ENCODE data around the gene UPF2. TPM values are rescaled to one million over a fixed set of nuclear protein-coding genes. Genes with fewer than 3 reads are reported as not detected.

Gene UPF2
- total and polyA plus RNA-seq, 4 donors, result 7.4 to 36.4 (median 13.3) TPM

GRCh38 chr10:11962176-11962575 is 80.4 kb downstream of the UPF2 start:
- Histone ChIP-seq H3K36me3 (ENCODE audit: control insufficient read depth in 4 of 4, insufficient read depth in 4 of 4, low read length in 4 of 4) (peaks cover 16 to 42% (median 36%) of the 10 kb centered on the region in 4 donors), H3K27me3 (ENCODE audit: control insufficient read depth in 3 of 3, insufficient read depth in 3 of 3, low read length in 2 of 3) (no peaks in the 10 kb centered on the region), H3K9ac (ENCODE audit: insufficient read depth in 1 of 2, low read length in 2 of 2) (no peak overlapping the region), H3K4me3 (no peak overlapping the region), H3K4me1 (ENCODE audit: control insufficient read depth in 5 of 5, insufficient read depth in 5 of 5, low read length in 5 of 5) (no peaks in the 10 kb centered on the region), H3K27ac (ENCODE audit: low read depth in 1 of 2, low read length in 1 of 2) (no peak overlapping the region), H3K9me3 (ENCODE audit: control insufficient read depth in 4 of 4, insufficient read depth in 3 of 4, low read length in 3 of 4) (peaks cover 0 to 3% (median 0%) of the 10 kb centered on the region in 4 donors)
- DNase-seq (no peak), ATAC-seq (ENCODE audit: insufficient read depth, low FRiP score) (no peak)
- WGBS, 2 donors, result 96 to 100% methylated on average over 2 of the region's 2 CpGs
- no peak for TF ChIP-seq CTCF (IDR thresholded peaks at IDR 0.05; ENCODE audit: control extremely low read depth, extremely low read depth)

- 97 to 98% methylated on average over 4 of the region's 4 CpGs for WGBS, 2 donors
- Histone ChIP-seq H3K9me3 (ENCODE audit: control insufficient read depth in 4 of 4, insufficient read depth in 3 of 4, low read length in 3 of 4) (peaks cover 0 to 3% (median 0%) of the 10 kb centered on the region in 4 donors), H3K36me3 (ENCODE audit: control insufficient read depth in 4 of 4, insufficient read depth in 4 of 4, low read length in 4 of 4) (peaks cover 19 to 44% (median 33%) of the 10 kb centered on the region in 4 donors), H3K4me3 (no peak overlapping the region), H3K27me3 (ENCODE audit: control insufficient read depth in 3 of 3, insufficient read depth in 3 of 3, low read length in 2 of 3) (no peaks in the 10 kb centered on the region), H3K4me1 (ENCODE audit: control insufficient read depth in 5 of 5, insufficient read depth in 5 of 5, low read length in 5 of 5) (no peaks in the 10 kb centered on the region), H3K27ac (ENCODE audit: low read depth in 1 of 2, low read length in 1 of 2) (no peak overlapping the region), H3K9ac (ENCODE audit: insufficient read depth in 1 of 2, low read length in 2 of 2) (no peak overlapping the region)
- TF ChIP-seq CTCF (IDR thresholded peaks at IDR 0.05; ENCODE audit: control extremely low read depth, extremely low read depth), result no peak
- ATAC-seq (ENCODE audit: insufficient read depth, low FRiP score) (no peak), DNase-seq (no peak)
Observed at GRCh38 chr10:11961771-11962170, 80.8 kb downstream of the UPF2 start.

GRCh38 chr10:11959966-11960365 is 82.6 kb downstream of the UPF2 start:
- 94 to 98% methylated on average over 4 of the region's 4 CpGs for WGBS, 2 donors
- H3K27ac ChIP-seq (ENCODE audit: low read depth in 1 of 2, low read length in 1 of 2), result no peak overlapping the region
- TF ChIP-seq CTCF (IDR thresholded peaks at IDR 0.05; ENCODE audit: control extremely low read depth, extremely low read depth), result no peak
- DNase-seq (no peak), ATAC-seq (ENCODE audit: insufficient read depth, low FRiP score) (no peak)
- no peaks in the 10 kb centered on the region for H3K4me1 ChIP-seq (ENCODE audit: control insufficient read depth in 5 of 5, insufficient read depth in 5 of 5, low read length in 5 of 5)
- no peaks in the 10 kb centered on the region for H3K9me3 ChIP-seq (ENCODE audit: control insufficient read depth in 4 of 4, insufficient read depth in 3 of 4, low read length in 3 of 4)
- H3K9ac ChIP-seq (ENCODE audit: insufficient read depth in 1 of 2, low read length in 2 of 2), result no peak overlapping the region
- H3K4me3 ChIP-seq, result no peak overlapping the region
- H3K27me3 ChIP-seq (ENCODE audit: control insufficient read depth in 3 of 3, insufficient read depth in 3 of 3, low read length in 2 of 3), result no peaks in the 10 kb centered on the region
- peaks cover 24 to 46% (median 35%) of the 10 kb centered on the region in 4 donors for H3K36me3 ChIP-seq (ENCODE audit: control insufficient read depth in 4 of 4, insufficient read depth in 4 of 4, low read length in 4 of 4)

GRCh38 chr10:11958956-11959355 is 83.7 kb downstream of the UPF2 start:
- ATAC-seq (ENCODE audit: insufficient read depth, low FRiP score), result no peak
- WGBS, 2 donors, result 78 to 87% methylated on average over 7 of the region's 7 CpGs
- no peak overlapping the region for H3K9ac ChIP-seq (ENCODE audit: insufficient read depth in 1 of 2, low read length in 2 of 2)
- no peak overlapping the region for H3K4me3 ChIP-seq
- H3K4me1 ChIP-seq (ENCODE audit: control insufficient read depth in 5 of 5, insufficient read depth in 5 of 5, low read length in 5 of 5), result no peaks in the 10 kb centered on the region
- TF ChIP-seq CTCF (IDR thresholded peaks at IDR 0.05; ENCODE audit: control extremely low read depth, extremely low read depth), result no peak
- DNase-seq, result peak in 2 of 3 donors; percentile 19 to 71
- no peak overlapping the region for H3K27ac ChIP-seq (ENCODE audit: low read depth in 1 of 2, low read length in 1 of 2)
- peaks cover 24 to 45% (median 29%) of the 10 kb centered on the region in 4 donors for H3K36me3 ChIP-seq (ENCODE audit: control insufficient read depth in 4 of 4, insufficient read depth in 4 of 4, low read length in 4 of 4)
- no peaks in the 10 kb centered on the region for H3K27me3 ChIP-seq (ENCODE audit: control insufficient read depth in 3 of 3, insufficient read depth in 3 of 3, low read length in 2 of 3)
- H3K9me3 ChIP-seq (ENCODE audit: control insufficient read depth in 4 of 4, insufficient read depth in 3 of 4, low read length in 3 of 4), result no peaks in the 10 kb centered on the region

Measured in lung (tissue), 12 donors.